WTC11 (cell line): ENCODE measurements around the gene EMP1. TPM values are rescaled to one million over a fixed set of nuclear protein-coding genes. Genes with fewer than 3 reads are reported as not detected.
A peak's percentile ranks its signal among the peaks of the same experiment; 100 is the strongest.

ENCODE experiments used
- ATAC-seq: fragments of 200-7000 bp; cut with Tn5 transposase; 2 replicates; pipeline ENCODE4 v1.10.0; 2021; ENCODE audit warnings: mild to moderate bottlenecking, moderate library complexity
- CTCF ChIA-PET: fragments of 300-600 bp; sonication (Branson Sonifier 250); formaldehyde crosslinking; loops from one replicate; lab custom pipeline; 2021; ENCODE audit warnings: antibody characterized with exemption; lab: Charles Lee
- POLR2A ChIA-PET: fragments of 350-600 bp; sonication (Branson Sonifier 250); formaldehyde crosslinking; loops from one replicate; lab custom pipeline; 2021; ENCODE audit warnings: antibody characterized with exemption; lab: Charles Lee
- DNase-seq: peaks from one replicate; pipeline ENCODE4 v3.0.0; 2021; ENCODE audit warnings: low spot score
- H3K27ac Mint-ChIP-seq: 2 replicates; pipeline ENCODE4 v1.8.0; 2021; ENCODE audit warnings: mixed read lengths
- H3K27me3 Mint-ChIP-seq: 2 replicates; pipeline ENCODE4 v1.8.0; 2021; ENCODE audit warnings: low read depth, mild to moderate bottlenecking, moderate library complexity, mixed read lengths
- H3K36me3 Mint-ChIP-seq: 2 replicates; pipeline ENCODE4 v1.8.0; 2021; ENCODE audit warnings: mixed read lengths
- H3K4me1 Mint-ChIP-seq: 2 replicates; pipeline ENCODE4 v1.8.0; 2022; ENCODE audit warnings: mixed read lengths
- H3K4me3 Mint-ChIP-seq: 2 replicates; pipeline ENCODE4 v1.8.0; 2021; ENCODE audit warnings: mild to moderate bottlenecking, moderate library complexity, mixed read lengths
- H3K9me3 Mint-ChIP-seq: 2 replicates; pipeline ENCODE4 v1.8.0; 2021; ENCODE audit warnings: mixed read lengths
- CREB1 ChIP-seq: sonication (generic); formaldehyde crosslinking; IDR thresholded peaks from 2 replicates; pipeline ENCODE4 v1.8.0; 2023; ENCODE audit warnings: mild to moderate bottlenecking, missing genetic modification reagents
- CREM ChIP-seq: sonication (generic); formaldehyde crosslinking; IDR thresholded peaks from 2 replicates; pipeline ENCODE4 v1.8.1; 2022; ENCODE audit warnings: mild to moderate bottlenecking, missing genetic modification reagents, moderate library complexity
- ELF4 ChIP-seq: sonication (generic); formaldehyde crosslinking; IDR thresholded peaks from 2 replicates; pipeline ENCODE4 v1.8.1; 2022; ENCODE audit warnings: low read depth, mild to moderate bottlenecking, moderate library complexity, missing genetic modification reagents
- EMX1 ChIP-seq: fragments of 250-450 bp; sonication (Bioruptor Pico); IDR thresholded peaks from 2 replicates; pipeline ENCODE4 v1.8.0; 2021; ENCODE audit warnings: mild to moderate bottlenecking
- MXD4 ChIP-seq: fragments of 250-450 bp; sonication (Bioruptor Pico); IDR thresholded peaks from 2 replicates; pipeline ENCODE4 v1.8.0; 2021; ENCODE audit warnings: mild to moderate bottlenecking, moderate library complexity, borderline replicate concordance
- NFATC4 ChIP-seq: fragments of 250-450 bp; sonication (Bioruptor Pico); IDR thresholded peaks from 2 replicates; pipeline ENCODE4 v1.9.0; 2021; ENCODE audit warnings: mild to moderate bottlenecking
- NR3C1 ChIP-seq: sonication (generic); formaldehyde crosslinking; conservative IDR thresholded peaks from 2 replicates; pipeline ENCODE4 v1.8.1; 2023; ENCODE audit warnings: low read depth, mild to moderate bottlenecking, missing genetic modification reagents
- TP53 ChIP-seq: sonication (generic); formaldehyde crosslinking; IDR thresholded peaks from 2 replicates; pipeline ENCODE4 v1.8.1; 2023; ENCODE audit warnings: mild to moderate bottlenecking, missing genetic modification reagents
- ZBTB21 ChIP-seq: sonication (generic); formaldehyde crosslinking; IDR thresholded peaks from 2 replicates; pipeline ENCODE4 v1.8.1; 2023; ENCODE audit warnings: mild to moderate bottlenecking, missing genetic modification reagents, borderline replicate concordance
- total RNA-seq: library from RNA; stranded (reverse); gene quantifications from 3 replicates; pipeline ENCODE4 v1.2.3, GENCODE V29; 2021
- TF ChIP-seq, protein P1 (sequence below): sonication (generic); formaldehyde crosslinking; IDR thresholded peaks from 2 replicates; pipeline ENCODE4 v1.8.1; 2022; ENCODE audit warnings: low read depth, mild to moderate bottlenecking, moderate library complexity, missing genetic modification reagents, borderline replicate concordance
- TF ChIP-seq, protein P2 (sequence below): sonication (generic); formaldehyde crosslinking; IDR thresholded peaks from 2 replicates; pipeline ENCODE4 v1.8.1; 2022; ENCODE audit warnings: mild to moderate bottlenecking, moderate library complexity, missing genetic modification reagents
- TF ChIP-seq, protein P3 (sequence below): fragments of 250-450 bp; sonication (Bioruptor Pico); IDR thresholded peaks from 2 replicates; pipeline ENCODE4 v1.9.0; 2021; ENCODE audit warnings: mild to moderate bottlenecking
- TF ChIP-seq, protein P4 (sequence below): fragments of 250-450 bp; sonication (Bioruptor Pico); IDR thresholded peaks from 2 replicates; pipeline ENCODE4 v1.9.0; 2021; ENCODE audit warnings: mild to moderate bottlenecking, borderline replicate concordance
- TF ChIP-seq, protein P5 (sequence below): sonication (generic); formaldehyde crosslinking; IDR thresholded peaks from 2 replicates; pipeline ENCODE4 v1.8.1; 2023; ENCODE audit warnings: mild to moderate bottlenecking, moderate library complexity, missing genetic modification reagents
- TF ChIP-seq, protein P6 (sequence below): sonication (generic); formaldehyde crosslinking; IDR thresholded peaks from 2 replicates; pipeline ENCODE4 v1.8.1; 2023; ENCODE audit warnings: mild to moderate bottlenecking, missing genetic modification reagents, moderate library complexity
- TF ChIP-seq, protein P7 (sequence below): sonication (generic); formaldehyde crosslinking; IDR thresholded peaks from 2 replicates; pipeline ENCODE4 v1.8.0; 2023; ENCODE audit warnings: mild to moderate bottlenecking, missing genetic modification reagents

EMP1 gene
- total RNA-seq, 1 experiment from 2014 or later = 1.4 TPM

DNA sequence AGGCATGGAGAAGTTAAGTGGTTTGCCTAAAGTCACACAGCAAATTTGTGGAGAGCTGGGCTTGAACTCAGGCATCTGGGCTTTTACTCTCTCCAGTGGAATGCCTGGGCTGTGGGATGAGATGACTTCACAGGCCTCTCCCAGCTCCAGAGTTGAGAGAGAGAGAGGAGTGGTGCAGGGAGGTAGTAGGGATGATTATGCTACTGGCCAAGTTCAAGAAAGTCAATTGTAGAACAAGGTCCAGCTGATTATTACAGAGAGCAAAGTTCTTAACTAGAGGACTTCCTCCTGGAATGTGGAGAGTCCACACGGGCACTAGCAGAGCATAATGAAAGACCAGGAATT lies 769 bp upstream of the EMP1 start:
- no peaks in the 10 kb centered on the region for H3K9me3 Mint-ChIP-seq
- no peak overlapping the region for H3K27ac Mint-ChIP-seq
- TF ChIP-seq TP53 = no peak
- TF ChIP-seq, protein P1, sequence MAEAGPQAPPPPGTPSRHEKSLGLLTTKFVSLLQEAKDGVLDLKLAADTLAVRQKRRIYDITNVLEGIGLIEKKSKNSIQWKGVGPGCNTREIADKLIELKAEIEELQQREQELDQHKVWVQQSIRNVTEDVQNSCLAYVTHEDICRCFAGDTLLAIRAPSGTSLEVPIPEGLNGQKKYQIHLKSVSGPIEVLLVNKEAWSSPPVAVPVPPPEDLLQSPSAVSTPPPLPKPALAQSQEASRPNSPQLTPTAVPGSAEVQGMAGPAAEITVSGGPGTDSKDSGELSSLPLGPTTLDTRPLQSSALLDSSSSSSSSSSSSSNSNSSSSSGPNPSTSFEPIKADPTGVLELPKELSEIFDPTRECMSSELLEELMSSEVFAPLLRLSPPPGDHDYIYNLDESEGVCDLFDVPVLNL (CRISPR knock-in tag) = no peak
- no peak for TF ChIP-seq ZBTB21 (CRISPR knock-in tag)
- TF ChIP-seq, protein P2, sequence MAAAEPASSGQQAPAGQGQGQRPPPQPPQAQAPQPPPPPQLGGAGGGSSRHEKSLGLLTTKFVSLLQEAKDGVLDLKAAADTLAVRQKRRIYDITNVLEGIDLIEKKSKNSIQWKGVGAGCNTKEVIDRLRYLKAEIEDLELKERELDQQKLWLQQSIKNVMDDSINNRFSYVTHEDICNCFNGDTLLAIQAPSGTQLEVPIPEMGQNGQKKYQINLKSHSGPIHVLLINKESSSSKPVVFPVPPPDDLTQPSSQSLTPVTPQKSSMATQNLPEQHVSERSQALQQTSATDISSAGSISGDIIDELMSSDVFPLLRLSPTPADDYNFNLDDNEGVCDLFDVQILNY (CRISPR knock-in tag) = no peak
- TF ChIP-seq, protein P3, sequence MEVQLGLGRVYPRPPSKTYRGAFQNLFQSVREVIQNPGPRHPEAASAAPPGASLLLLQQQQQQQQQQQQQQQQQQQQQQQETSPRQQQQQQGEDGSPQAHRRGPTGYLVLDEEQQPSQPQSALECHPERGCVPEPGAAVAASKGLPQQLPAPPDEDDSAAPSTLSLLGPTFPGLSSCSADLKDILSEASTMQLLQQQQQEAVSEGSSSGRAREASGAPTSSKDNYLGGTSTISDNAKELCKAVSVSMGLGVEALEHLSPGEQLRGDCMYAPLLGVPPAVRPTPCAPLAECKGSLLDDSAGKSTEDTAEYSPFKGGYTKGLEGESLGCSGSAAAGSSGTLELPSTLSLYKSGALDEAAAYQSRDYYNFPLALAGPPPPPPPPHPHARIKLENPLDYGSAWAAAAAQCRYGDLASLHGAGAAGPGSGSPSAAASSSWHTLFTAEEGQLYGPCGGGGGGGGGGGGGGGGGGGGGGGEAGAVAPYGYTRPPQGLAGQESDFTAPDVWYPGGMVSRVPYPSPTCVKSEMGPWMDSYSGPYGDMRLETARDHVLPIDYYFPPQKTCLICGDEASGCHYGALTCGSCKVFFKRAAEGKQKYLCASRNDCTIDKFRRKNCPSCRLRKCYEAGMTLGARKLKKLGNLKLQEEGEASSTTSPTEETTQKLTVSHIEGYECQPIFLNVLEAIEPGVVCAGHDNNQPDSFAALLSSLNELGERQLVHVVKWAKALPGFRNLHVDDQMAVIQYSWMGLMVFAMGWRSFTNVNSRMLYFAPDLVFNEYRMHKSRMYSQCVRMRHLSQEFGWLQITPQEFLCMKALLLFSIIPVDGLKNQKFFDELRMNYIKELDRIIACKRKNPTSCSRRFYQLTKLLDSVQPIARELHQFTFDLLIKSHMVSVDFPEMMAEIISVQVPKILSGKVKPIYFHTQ = no peak
- TF ChIP-seq ELF4 (CRISPR knock-in tag) = no peak
- ChIA-PET CTCF (interaction anchor here (0.8 to 1.6 kb wide), 5 partner anchors 13 to 210 kb away, joined by 3 to 6 read pairs (median 5); no protein-coding TSS in a partner anchor), POLR2A (no interaction called here)
- peaks cover 61% of the 10 kb centered on the region for H3K4me1 Mint-ChIP-seq
- H3K27me3 Mint-ChIP-seq = no peaks in the 10 kb centered on the region; the same call in 1 of the 2 replicates
- ATAC-seq (no peak), DNase-seq (no peak)
- no peaks in the 10 kb centered on the region for H3K36me3 Mint-ChIP-seq
- no peak overlapping the region for H3K4me3 Mint-ChIP-seq

DNA sequence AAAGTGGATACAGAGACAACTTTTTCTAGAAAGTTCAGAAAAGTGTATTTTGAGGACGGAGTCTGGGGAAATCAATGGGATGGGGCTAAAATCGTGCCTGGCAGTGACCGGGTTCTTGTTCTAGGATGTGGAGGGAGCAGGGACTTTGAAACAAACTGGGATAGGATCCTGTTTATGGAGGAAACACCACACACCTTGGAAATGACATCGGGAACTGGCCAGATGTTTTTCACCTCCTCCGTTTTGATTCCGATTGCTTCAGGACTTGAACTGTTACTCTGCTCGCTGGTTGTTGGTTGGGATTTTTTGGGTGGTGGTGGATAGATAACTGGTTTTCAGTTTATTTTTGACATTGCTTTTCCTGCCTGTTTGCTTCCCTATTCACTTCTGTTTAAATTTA lies 506 bp downstream of the EMP1 start:
- ChIA-PET CTCF (interaction anchor here (1.4 to 1.5 kb wide), 2 partner anchors 15 to 211 kb away, joined by 5 read pairs; no protein-coding TSS in a partner anchor), POLR2A (no interaction called here)
- Mint-ChIP-seq H3K9me3 (no peaks in the 10 kb centered on the region), H3K36me3 (no peaks in the 10 kb centered on the region), H3K4me3 (no peak overlapping the region), H3K27me3 (peaks cover under 1% of the 10 kb centered on the region), H3K27ac (0 out of 2 replicates have a peak overlapping the region, but pooled peaks have one; percentile 34)
- ATAC-seq (no peak), DNase-seq (no peak)
- no peak for TF ChIP-seq MXD4
- TF ChIP-seq, protein P4, sequence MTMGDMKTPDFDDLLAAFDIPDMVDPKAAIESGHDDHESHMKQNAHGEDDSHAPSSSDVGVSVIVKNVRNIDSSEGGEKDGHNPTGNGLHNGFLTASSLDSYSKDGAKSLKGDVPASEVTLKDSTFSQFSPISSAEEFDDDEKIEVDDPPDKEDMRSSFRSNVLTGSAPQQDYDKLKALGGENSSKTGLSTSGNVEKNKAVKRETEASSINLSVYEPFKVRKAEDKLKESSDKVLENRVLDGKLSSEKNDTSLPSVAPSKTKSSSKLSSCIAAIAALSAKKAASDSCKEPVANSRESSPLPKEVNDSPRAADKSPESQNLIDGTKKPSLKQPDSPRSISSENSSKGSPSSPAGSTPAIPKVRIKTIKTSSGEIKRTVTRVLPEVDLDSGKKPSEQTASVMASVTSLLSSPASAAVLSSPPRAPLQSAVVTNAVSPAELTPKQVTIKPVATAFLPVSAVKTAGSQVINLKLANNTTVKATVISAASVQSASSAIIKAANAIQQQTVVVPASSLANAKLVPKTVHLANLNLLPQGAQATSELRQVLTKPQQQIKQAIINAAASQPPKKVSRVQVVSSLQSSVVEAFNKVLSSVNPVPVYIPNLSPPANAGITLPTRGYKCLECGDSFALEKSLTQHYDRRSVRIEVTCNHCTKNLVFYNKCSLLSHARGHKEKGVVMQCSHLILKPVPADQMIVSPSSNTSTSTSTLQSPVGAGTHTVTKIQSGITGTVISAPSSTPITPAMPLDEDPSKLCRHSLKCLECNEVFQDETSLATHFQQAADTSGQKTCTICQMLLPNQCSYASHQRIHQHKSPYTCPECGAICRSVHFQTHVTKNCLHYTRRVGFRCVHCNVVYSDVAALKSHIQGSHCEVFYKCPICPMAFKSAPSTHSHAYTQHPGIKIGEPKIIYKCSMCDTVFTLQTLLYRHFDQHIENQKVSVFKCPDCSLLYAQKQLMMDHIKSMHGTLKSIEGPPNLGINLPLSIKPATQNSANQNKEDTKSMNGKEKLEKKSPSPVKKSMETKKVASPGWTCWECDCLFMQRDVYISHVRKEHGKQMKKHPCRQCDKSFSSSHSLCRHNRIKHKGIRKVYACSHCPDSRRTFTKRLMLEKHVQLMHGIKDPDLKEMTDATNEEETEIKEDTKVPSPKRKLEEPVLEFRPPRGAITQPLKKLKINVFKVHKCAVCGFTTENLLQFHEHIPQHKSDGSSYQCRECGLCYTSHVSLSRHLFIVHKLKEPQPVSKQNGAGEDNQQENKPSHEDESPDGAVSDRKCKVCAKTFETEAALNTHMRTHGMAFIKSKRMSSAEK (CRISPR knock-in tag) = no peak
- no peak for TF ChIP-seq CREM (CRISPR knock-in tag)
- TF ChIP-seq, all 79 proteins: peak for 0
- peaks cover 66% of the 10 kb centered on the region for H3K4me1 Mint-ChIP-seq

DNA sequence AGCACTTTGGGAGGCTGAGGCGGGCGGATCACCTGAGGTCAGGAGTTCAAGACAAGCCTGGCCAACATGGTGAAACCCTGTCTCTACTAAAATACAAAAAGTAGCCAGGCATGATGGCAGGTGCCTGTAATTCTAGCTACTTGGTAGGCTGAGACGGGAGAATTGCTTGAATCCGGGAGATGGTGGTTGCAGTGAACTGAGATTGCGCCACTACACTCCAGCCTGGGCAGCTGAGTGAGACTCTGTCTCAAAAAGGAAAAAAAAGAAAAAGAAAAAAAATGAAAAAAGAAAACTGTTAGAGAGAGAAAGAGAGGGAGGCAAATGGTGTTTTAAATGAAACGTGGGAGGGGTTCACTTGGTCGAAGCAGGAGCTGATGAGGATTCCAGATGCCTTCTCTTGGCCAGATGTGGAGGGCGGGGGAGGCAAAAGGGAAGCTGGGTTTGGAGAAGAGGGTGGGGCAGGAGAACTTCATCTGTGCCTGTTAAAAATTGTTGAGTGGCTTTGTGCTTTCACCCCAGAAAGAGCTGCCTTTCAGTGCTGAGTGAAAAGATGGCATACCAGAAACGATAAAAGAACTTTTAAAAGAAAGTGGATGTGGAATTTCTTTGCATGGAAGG lies 1.1 kb downstream of the EMP1 start:
- Mint-ChIP-seq H3K4me3 (no peak overlapping the region), H3K9me3 (no peaks in the 10 kb centered on the region), H3K36me3 (no peaks in the 10 kb centered on the region), H3K27me3 (peaks cover 7% of the 10 kb centered on the region), H3K27ac (peak overlapping the region; percentile 31; the same call in 1 of the 2 replicates), H3K4me1 (peaks cover 70% of the 10 kb centered on the region)
- no peak for ATAC-seq
- ChIA-PET POLR2A (no interaction called here), CTCF (interaction anchor here (0.5 to 1.4 kb wide), 3 partner anchors 15 to 281 kb away, joined by 3 to 5 read pairs (median 3); no protein-coding TSS in a partner anchor)
- DNase-seq = no peak
- TF ChIP-seq, protein P5, sequence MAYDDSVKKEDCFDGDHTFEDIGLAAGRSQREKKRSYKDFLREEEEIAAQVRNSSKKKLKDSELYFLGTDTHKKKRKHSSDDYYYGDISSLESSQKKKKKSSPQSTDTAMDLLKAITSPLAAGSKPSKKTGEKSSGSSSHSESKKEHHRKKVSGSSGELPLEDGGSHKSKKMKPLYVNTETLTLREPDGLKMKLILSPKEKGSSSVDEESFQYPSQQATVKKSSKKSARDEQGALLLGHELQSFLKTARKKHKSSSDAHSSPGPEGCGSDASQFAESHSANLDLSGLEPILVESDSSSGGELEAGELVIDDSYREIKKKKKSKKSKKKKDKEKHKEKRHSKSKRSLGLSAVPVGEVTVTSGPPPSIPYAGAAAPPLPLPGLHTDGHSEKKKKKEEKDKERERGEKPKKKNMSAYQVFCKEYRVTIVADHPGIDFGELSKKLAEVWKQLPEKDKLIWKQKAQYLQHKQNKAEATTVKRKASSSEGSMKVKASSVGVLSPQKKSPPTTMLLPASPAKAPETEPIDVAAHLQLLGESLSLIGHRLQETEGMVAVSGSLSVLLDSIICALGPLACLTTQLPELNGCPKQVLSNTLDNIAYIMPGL (CRISPR knock-in tag) = no peak
- TF ChIP-seq, protein P6, sequence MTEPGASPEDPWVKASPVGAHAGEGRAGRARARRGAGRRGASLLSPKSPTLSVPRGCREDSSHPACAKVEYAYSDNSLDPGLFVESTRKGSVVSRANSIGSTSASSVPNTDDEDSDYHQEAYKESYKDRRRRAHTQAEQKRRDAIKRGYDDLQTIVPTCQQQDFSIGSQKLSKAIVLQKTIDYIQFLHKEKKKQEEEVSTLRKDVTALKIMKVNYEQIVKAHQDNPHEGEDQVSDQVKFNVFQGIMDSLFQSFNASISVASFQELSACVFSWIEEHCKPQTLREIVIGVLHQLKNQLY (CRISPR knock-in tag) = no peak
- TF ChIP-seq NFATC4 (CRISPR knock-in tag) = no peak
- no peak for TF ChIP-seq NR3C1 (CRISPR knock-in tag)
- TF ChIP-seq CREB1 (CRISPR knock-in tag) = no peak
- TF ChIP-seq, protein P7, sequence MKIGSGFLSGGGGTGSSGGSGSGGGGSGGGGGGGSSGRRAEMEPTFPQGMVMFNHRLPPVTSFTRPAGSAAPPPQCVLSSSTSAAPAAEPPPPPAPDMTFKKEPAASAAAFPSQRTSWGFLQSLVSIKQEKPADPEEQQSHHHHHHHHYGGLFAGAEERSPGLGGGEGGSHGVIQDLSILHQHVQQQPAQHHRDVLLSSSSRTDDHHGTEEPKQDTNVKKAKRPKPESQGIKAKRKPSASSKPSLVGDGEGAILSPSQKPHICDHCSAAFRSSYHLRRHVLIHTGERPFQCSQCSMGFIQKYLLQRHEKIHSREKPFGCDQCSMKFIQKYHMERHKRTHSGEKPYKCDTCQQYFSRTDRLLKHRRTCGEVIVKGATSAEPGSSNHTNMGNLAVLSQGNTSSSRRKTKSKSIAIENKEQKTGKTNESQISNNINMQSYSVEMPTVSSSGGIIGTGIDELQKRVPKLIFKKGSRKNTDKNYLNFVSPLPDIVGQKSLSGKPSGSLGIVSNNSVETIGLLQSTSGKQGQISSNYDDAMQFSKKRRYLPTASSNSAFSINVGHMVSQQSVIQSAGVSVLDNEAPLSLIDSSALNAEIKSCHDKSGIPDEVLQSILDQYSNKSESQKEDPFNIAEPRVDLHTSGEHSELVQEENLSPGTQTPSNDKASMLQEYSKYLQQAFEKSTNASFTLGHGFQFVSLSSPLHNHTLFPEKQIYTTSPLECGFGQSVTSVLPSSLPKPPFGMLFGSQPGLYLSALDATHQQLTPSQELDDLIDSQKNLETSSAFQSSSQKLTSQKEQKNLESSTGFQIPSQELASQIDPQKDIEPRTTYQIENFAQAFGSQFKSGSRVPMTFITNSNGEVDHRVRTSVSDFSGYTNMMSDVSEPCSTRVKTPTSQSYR (CRISPR knock-in tag) = no peak
- no peak for TF ChIP-seq EMX1 (CRISPR knock-in tag)
- TF ChIP-seq MXD4 = no peak
